NOMO-1 treated with DMSO at 0.1 percent for 48 hours (cell line): ENCODE measurements around the gene ASB10.

ENCODE experiments used
- DNase-seq: peaks from one replicate; lab custom pipeline; 2025; ENCODE audit not compliant: unreplicated experiment; lab: John Stamatoyannopoulos, UW

ASB10 gene

DNA sequence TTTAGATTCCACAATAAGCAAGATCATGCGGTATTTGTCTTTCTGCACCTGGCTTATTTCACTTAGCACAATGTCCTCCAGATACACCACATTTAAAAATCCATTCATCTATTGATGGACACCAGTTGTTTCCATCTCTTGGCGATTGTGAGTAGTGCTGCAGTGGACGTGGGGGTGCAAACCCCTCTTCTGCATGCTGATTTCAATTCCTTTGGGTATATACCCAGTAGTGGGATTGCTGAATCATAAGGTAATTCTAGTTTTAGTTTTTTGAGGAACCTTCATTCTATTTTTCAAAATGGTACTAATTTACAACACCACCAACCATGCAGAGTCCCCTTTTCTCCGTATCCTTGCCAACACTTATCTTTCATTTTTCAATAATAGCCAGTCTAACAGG is 2.0 kb upstream of the ASB10 start:
- DNase-seq, result no peak

DNA sequence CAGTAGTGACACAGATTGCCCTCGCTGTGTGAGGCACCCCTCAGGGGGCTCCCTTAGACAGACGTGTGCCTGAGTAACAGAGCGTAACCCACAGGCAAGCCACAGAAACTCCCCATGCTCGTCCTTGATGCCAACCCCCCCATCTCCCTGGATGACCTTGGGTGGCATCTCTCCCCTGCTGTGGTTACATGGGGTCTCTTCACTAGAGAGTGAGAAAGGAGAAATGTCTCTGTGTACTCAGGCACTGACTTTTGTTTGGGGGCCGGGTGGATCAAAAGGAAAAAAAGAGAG is 1.1 kb upstream of the ASB10 start:
- DNase-seq, result no peak

DNA sequence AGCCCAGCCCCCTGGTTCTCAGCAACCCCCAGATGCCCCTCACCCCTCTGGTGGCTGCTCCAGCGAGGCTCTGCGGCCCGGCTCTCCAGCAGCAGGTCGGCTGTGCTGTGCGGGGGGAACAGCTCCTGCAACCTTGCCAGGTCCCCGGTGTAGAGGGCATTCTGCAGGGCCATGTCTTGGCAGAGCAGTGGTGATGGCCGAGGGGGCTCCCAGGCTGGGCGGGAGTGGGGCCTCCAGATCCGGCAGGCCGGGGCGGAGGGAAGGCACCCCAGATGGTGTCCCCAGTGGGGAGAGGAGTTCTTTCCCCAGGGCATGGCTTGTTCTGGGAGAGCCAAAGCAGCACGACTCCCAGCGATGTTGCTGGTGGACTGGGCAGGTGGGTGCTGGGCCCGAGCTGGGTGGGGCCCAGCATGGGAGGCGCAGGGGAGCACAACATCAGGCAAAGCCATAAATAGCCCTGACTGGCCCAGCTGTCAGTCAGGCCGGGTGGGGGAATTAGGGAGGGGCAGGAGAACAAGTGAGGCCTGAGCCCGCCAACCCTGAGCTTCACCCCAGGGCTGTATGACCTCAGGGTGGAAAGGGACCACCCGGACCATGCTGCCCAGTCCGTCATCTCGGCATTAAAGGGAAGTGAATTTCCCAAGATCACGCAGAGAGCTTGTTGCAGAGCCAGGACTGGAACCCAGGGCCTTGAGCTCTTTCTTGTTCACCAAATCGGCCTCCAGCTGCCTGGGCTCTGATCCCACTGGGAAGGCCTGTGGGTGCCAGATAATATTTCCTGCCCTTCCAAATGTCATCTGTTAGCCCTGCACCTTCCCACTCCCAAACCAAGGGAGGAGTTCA is 580 bp upstream of the ASB10 start:
- DNase-seq, result no peak

DNA sequence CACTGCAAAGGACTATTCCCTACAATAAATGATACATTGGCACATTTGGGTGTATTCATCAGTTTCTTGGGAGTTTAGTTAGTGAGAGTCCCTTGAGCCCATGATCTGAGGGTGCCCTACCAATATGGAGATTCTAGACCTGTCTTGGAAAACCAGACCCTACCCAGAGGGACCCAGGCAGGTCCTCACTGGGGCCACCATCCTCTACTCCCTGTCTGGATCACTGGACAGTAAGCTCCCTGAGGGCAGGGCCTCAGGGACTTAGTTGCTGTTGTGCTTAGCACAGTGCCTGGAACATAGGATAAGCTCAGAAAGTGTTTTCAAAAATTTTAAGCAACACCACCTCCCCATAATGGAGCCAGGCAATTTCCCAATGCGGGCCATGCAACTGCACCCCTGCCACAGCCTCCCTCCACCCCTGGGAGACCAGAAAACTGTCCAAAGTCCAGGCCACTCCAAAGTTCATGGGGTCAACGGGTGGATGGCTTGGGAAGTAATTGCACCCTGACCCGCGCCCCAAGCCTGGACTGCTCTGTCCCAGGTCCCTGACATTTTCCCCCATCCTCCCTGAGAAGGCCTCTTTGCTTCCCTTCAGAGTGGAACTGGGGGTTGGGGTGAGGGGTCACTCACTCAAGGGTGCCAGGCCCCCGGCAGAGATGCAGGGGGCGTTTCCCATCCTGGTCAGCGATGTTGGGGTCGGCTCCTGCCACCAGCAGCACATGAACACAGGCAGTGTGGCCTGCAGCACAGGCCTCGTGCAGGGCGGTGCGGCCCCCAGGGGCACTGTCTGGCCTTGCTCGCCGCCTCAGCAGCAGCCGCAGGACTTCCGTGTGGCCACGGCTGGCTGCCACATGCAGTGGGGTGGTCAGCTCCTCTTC is 1.0 kb downstream of the ASB10 start:
- DNase-seq, result no peak

DNA sequence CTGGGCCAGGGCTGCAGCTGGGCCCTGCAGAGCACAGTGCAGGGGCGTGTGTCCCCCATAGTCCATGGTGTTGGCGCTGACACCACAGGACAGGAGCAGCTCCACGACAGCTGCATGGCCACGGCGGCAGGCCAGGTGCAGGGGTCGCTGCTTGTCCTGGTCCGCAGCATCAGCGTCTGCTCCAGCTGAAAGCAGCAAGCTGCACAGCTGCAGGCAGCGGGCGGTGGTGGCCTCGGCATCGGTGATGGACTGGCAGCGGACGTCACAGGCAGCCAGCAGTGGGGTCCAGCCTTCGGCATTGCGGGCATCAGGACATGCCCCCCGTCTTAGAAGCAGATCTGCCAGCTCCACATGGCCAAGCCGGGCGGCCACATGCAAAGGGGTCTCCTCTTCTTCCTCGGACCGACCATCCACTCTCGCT is 6.0 kb downstream of the ASB10 start:
- DNase-seq, result no peak

DNA sequence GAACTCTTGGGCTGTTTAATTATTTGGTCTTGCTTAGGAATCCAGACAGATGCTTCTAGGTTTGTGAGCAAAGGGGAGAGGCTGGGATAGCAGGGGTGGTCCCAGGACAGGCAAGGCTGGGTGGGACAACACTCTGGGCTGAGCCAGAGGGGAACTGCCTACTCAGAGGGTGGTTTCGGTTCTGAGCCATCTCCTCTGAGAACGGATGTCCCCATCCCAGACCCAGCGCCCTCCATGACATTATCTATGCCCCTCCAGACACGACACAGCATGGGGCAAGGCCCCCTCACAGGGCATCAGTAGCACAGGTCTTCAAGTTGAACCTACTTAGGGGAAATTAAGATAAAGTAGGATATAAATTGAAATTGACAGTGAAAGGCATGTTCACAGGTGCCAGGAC is 7.1 kb downstream of the ASB10 start:
- no peak for DNase-seq

DNA sequence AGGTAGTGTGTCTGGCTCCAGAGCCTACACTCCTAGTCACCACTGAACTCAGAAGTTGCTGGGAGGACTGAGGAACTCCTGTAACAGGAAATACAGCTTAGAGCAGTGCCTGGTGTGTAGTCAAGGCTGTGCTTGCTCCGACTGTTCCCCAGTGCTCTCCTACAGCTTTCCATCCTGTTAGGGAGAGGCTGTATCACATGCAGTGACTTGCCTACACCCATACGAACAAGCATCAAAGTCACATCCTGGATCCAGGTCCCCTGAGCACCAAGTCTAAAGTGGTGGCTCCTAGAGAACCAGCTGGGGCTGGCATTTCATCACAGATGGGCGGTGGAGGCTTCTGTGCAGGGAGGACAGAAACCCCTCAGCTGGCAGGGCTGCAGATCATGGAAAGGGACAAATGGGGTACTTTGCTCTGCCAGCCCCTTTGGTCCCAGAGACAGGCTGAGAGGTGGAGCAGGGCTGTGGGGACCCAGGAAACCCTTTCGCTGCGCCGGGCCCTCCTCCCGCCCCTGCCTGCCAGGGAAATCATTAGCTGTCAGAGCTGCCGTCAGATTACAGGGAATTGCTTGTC is 7.7 kb downstream of the ASB10 start:
- DNase-seq, result no peak

DNA sequence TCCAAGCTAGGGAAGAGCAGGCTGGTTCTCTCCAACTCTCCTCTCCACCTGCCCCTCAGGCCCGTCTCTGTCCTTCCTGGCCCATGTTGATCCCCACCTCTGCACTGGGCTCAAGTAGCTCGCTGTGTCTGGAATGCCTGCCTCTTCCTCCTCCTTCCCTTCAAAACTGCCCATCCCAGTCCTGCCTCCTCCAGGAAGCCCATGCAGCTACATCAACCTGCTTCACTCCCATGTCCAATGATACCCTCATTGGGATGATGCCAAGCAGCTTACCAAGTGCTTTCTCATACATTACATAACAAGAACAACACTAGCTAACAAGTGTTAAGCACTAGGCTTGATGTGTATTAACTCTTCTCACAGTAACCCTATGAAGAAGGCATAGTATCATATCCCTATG is 8.2 kb downstream of the ASB10 start:
- DNase-seq, result no peak

DNA sequence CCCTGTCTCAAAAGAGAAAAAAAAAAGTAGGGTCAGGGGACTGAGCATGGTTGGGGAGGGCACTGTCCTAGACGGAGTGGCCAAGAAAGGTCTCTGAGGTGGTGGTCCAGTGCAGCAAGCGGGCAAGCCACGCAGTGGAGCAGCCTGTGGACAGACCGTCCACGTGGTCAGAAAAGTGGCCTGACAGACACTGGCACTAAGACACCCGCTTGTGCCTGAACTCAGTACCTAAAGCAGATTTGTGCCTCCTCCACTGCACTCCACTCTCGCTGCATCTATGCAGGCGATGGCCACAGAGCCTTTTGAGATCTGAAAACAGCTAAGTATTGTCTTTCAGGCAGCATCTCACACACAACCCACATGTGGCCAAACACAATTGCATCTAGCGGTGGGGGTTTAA is 8.8 kb downstream of the ASB10 start:
- no peak for DNase-seq

DNA sequence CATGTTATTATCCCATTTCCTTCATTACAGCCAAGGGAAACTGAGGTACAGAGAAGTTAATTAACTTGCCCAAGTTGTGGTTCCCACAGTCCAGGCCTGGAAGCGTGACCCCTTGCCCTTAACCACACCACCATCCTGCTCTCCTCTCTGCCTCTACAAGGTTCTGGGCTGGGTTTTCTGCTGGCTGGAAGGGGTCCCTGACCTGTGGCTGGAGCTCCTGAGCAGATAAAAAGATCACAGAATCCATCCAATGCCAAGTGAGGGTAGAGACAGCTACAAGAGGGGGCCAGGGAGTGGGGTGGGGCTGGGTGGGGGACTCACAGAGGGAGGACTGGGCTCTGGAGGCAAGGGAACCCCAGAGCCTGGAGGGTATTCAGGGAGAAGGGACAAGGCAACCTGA is 9.7 kb downstream of the ASB10 start:
- no peak for DNase-seq

DNA sequence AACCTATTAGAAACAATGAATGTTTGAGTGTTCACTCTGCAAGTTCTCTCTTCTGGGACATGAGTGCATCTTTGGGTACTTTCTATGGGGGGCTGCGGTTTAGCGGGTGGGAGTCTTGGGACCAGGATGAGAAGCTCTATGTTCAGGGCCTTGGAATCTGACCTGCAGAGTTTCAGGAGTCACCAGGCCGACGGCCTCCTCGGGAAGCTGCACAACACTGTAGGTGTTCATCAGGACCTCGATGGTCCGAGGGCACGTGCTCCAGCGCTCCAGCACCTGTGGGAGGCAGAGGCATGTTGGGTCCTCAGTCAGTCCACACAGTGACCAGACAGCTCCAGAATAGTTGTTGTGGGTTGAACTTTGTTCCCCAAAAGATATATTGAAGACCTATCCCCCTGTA is 10.6 kb downstream of the ASB10 start:
- DNase-seq, result no peak

DNA sequence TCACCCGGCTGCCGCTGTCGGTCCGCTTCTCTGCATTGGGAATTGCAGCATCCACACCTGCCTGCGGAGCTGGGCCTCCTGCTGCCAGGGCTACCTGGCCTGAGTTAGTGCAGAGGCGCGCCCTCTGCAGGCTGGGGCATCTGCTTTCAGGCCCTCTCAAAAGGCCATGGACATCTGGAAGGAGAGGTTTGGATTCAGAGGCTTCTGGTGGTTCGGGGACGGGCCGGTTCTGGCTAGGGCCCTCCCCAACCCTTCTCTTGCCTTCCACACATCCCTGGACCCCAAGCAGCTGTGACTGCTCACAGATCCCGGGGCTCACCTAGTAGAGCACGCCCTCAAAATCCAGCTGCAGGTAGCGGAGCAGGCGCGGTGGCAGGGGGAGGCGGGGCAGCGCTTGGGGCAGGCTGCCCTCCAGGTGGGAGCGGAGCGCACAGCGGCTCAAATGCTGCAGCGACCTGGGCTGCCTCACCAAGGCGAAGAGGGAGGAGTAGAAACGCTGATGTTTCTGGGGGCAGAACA is 11.2 kb downstream of the ASB10 start:
- DNase-seq, result no peak

DNA sequence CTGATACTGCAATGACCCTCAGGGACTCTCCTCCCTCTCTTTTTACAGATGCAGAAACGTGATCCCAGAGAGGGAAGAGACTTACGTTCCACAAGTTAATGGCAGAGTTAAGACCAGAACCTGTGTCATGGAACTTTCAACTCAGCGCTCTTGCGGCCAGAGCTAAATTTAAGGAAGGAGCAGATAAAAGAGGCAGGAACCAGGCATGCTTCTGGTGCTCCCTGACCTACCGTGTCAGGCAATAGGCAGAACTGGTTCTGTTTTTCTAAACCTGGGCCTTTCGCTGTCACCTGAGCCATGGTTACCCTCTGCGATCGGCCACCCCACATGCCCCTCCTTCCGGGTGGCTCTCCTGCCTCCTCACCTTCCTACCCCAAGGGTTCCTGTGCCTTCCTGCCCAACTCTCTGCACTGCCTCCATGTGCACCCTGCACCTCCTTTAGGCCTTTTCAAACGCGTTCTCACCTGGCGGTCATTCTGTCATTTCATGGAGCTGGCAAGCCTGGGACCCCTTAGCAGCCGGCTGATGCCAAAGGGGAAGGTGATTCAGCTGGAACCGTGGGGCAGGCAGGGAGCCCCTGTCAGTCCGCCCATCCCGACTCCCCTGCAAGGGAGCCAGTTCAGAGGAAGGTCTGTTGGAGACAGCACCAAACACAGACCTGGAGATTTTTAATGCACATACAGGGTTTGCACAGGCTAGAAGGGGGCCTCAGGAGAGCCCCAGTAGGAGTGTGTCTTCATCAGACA is 11.8 kb downstream of the ASB10 start:
- DNase-seq, result no peak

DNA sequence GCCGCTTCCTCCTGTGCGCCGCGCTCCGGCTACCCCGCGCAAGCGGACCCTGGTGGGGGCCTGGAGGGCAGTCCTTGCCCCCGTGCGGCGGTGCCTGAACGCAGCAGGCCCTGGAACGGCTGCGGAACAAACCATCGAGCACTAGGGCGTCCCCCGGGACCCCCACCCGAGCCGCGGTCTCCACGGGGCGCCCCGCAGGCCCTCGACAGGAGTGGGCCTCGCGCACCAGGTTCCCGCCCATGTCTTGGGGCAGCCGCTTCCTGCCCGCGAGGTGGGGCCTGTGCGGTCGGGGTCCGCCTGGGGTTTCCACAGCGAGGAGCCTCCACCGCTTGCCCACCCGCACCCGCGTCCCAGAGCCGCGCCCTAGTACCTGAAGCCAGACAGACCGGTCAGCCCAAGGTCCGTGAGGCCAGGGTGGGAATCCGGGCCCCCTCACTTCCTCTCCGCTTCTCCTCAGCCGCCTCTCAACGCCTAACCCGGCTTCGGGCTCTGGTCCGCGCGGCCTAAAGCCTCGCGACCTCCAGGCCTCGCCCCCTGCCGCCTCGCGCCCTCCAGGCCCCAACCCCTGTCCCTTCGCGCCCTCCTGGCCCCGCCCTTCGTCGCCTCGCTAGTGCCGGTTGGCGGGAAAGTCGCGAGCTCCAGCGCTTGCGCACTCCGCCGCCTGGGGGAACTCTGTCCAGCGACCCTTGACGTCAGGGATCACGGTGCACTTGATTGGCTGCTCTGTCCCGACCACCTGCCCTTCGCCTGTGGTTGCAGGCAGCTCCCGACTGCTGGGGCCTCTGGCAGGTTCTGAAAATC is 12.6 kb downstream of the ASB10 start:
- DNase-seq, result no peak

DNA sequence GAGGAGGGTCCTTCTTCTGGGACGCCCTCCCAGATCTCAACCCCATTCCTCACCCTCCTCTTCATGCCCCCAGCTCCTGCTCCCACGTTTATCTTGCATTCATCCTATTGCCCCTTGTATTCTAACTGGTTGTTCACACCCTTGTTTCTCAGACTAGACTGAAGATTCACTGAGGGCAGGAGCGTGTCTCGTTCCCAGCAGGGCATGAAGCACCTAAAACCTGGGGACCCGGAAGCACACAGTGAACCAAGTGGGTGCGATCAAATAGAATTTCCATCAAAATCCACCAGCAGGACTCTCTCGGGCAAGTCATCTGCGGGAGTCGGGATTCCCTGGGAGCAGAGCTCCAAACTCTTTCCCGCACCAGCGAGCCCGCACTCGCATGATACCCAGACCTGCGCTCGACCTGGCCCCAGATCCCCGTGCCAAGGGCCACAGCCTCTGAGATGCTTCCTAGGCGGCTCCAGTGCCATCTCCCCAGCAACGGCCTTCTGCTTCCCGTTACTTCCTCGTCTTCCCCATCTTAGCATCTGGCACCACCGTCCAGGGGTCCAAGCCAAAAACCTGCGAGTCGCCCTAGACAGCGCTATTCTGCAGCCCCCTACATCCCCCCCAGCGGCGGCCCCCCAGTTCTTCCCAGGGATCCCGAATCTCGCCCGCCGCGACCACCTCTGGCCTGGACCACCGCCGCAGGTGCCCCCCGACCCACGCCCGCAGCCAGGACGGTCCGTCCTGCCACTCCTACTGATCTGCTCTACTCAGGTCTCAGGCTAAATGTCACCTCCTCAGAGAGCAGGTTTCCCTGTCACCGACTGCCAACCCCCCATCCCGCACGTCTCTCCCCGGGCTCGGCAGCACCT is 13.4 kb downstream of the ASB10 start:
- DNase-seq, result no peak

DNA sequence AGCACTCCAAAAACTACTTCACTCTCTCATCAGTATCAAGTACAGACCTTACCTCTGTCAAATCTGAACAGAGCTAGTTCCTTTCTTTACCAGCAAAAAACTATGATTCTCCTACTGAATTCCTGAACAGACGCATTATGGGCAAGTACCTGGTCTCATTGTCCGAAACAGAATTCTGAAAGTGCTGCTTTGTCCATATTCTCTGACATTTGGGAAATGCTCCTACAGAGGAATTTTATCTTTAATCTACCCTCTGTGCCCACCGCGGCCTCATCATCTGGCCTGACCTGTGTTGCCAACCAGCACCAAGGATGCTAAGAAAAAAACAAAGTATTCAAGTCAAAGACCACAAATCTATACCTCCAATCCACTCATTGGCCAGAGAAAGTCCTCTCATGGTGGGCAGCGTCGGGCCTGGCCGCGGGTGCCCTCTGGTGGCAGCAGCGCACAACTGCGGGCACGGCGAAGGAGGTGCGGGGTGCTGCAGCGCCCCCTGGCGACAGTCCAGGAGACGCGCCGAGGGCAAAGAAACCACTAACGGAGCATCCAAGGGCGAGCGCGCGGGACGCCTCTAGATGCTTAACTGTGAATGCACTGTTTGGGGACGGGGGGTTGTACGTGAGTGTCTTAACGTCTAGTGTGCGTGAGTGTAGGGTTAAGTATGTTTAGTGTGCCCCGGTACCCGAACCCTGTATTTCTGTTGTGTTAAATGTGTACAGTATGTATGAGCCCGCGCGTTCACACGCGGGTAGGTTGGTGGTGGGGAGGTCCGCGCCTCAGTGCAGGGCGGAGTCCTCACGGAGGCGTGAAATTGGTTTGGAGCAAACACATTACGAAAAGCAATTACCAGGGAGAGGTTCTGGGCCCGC is 14.5 kb downstream of the ASB10 start:
- peak; percentile 33 for DNase-seq

DNA sequence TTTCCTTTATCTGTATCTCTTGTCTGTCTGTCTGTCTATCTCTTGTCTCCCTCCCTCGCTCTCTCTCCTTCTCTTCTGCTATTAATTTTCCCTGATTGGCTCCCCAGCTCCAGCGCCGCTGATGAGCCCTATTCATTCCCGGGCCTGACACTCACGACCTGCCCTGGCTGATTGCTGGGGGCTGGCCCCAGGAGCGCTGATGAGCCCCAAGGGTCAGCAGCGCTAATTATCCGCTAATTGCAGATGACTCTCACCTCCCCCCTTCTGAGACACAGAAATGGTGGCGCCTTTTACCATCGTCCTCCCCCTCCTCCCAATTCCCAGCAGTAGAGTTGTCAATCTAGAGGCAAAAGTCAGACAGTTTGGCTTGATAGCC is 18.3 kb downstream of the ASB10 start:
- no peak for DNase-seq

DNA sequence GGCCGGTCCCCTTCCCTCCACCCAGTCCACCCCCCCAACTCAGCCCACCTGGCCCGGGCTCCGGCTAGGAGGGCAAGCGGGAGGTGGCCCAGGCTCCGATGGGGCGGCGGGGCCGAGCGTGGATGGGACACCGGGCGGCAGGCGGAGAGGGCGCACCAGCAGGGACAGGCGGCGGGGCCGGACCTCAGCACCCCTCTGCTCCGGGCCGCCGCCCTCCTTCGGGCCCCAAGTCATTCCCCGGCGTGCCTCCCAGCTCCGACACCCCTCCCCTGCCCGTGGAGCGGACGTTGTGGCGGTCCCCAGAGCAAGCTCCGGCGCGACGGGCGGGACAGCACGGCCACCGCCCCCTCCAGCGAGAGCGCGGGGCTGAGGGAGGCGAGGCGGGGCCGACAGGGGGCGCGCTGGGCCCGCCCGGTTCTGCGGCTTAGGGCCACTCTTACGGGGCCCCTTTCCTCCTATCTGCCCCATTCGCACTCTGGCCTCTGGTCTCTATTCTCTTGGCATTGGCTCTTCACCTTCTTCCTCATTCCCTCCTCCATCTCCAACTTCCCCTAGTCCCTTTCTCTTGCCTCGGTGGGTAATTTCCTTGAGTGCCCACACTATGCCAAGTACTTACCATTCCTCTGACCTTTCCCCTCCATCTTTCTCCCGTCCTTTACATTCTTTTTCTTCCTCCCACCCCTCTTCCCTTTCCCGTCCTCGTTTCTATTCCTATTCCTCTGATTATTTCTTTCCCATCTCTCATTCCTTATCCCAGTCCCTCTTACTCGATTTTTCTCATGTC is 18.9 kb downstream of the ASB10 start:
- DNase-seq, result peak; percentile 21
